ENCODE measurements around the gene ST3GAL4.

GRCh38 chr11:126426106-126426505 lies 70.6 kb downstream of the ST3GAL4 start:
- TF ChIP-seq CTCF (IDR thresholded peaks at IDR 0.05): no peak
- TF ChIP-seq EP300 (IDR thresholded peaks at IDR 0.05): no peak
- no peak for TF ChIP-seq POLR2A (IDR thresholded peaks at IDR 0.05)
